PFSK-1 (cell line): Measurements from ENCODE around the gene ADAR.

Source experiments
- FOXP2 ChIP-seq: optimal IDR thresholded peaks from 2 replicates; pipeline ENCODE3; 2011; ENCODE audit warnings: borderline replicate concordance, control low read depth, inconsistent platforms; ENCODE audit not compliant: insufficient read depth; ENCODE audit errors: extremely low read length, extremely low read depth
- POLR2AphosphoS5 ChIP-seq: IDR thresholded peaks from 2 replicates; pipeline ENCODE4 v1.6.1; 2012; ENCODE audit warnings: low read depth, mild to moderate bottlenecking, control low read depth, low read length, moderate library complexity
- REST ChIP-seq, 2 experiments: IDR thresholded peaks; 2 replicates each; pipeline versions ENCODE4 v1.6.1 to v1.8.0; 2011 to 2012; ENCODE audit warnings: low read depth in 2 of 2, low read length in 2 of 2, control low read depth in 1 of 2, inconsistent platforms in 1 of 2, mild to moderate bottlenecking in 1 of 2, moderate library complexity in 1 of 2; ENCODE audit not compliant: insufficient read depth in 1 of 2
- SIN3A ChIP-seq: IDR thresholded peaks from 2 replicates; pipeline ENCODE4 v1.6.1; 2012; ENCODE audit warnings: mild to moderate bottlenecking, low read length, moderate library complexity, borderline replicate concordance; ENCODE audit not compliant: insufficient read depth
- TAF1 ChIP-seq: IDR thresholded peaks from 2 replicates; pipeline ENCODE4 v1.6.1; 2012; ENCODE audit warnings: low read length, control low read depth, borderline replicate concordance; ENCODE audit not compliant: insufficient read depth

ADAR gene

DNA sequence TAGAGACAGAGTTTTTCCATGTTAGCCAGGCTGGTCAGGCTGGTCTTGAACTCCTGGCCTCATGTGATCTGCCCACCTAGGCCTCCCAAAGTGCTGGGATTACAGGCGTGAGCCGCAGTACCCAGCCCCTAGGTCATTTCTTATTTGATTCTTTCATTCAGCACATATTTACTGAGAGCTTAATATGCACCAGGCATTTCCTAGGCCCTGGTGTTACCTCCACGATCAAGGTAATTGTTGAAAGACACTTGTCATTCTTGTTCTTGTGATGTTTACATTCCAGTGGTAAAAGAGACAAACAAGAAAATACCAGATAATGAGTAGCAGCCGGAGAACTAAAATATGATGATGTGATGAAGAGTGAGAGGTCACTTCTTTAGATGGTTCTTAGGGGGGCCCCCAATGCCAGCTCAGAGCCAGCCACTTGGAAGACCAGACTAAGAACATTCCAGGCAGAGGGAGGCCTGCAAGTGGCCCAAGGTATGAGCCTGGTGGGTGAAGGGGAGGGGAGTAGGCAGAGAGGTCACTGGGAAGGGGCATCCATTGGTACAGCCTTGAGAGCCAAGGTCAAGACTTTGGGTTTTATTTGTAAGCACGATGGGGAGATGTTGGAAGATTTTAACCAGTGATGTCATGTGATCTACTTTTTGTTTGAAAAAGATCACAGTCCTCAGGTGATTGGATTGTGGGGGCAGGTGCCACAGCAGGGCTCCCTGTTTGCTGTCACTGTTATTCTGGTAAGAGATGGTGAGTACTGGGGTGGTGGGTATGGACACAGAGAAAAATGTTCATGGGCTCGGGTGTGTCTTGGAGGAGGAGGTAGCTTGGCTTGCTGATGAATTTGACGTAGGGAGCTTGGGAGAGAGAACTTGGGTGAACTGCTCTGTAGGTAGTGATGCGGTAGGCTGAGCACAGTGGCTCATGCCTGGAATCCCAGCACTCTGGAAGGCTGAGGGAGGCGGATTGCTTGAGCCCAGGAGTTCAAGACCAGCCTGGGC, 68.2 kb downstream of the ADAR start:
- TF ChIP-seq POLR2AphosphoS5 (no peak), SIN3A (no peak), FOXP2 (no peak), TAF1 (no peak), REST (IDR thresholded peaks at IDR 0.05; ENCODE audit: insufficient read depth in 1 of 2, low read depth in 2 of 2, low read length in 2 of 2) (no peak)

GRCh38 chr1:154536570-154536969, 71.4 kb downstream of the ADAR start:
- no peak for TF ChIP-seq TAF1
- TF ChIP-seq POLR2AphosphoS5 = no peak
- no peak for TF ChIP-seq FOXP2
- TF ChIP-seq SIN3A = no peak
- no peak for TF ChIP-seq REST (IDR thresholded peaks at IDR 0.05; ENCODE audit: insufficient read depth in 1 of 2, low read depth in 2 of 2, low read length in 2 of 2)

DNA sequence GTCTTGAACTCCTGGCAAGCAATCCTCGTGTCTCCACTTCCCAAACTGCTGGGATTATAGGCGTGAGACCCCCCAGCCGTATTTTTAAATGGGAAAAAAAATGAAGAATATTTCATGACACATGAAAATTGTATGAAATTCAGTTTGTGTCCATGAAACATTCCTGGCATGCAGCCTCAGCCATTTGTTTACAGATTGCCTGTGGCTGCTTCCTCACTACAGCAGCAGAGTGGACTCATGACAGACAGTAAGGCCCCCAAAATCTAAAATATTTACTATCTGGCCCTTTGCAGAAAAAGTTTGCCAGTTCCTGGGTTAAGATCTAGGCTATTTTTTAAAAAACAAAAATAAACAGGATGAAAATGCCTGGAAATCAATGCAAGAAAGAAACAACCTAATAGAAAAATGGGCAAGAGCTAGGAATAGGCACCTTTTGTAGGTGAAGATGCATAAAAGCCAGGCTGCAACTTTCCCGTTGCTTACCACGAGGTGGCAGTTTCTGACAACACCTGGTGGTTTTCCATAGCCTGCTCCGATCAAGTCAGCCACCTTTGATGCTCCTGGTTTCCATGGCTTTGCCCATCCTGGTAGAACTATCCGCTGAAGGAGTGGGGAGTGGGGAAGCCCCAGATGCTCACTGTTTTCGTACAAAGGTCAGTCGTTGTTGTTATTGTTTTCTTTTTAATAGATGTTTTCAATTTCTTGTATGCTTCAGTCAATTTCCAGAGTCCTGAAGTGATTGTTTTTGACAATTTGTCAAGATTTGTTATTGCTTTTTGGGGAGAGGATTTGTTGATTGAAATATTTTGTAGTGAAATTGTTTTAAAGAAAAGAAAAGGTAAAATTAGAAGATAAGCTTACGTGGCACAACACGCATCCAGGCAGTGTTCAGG, 73.8 kb downstream of the ADAR start:
- TF ChIP-seq SIN3A = no peak
- TF ChIP-seq POLR2AphosphoS5 = no peak
- TF ChIP-seq REST (IDR thresholded peaks at IDR 0.05; ENCODE audit: insufficient read depth in 1 of 2, low read depth in 2 of 2, low read length in 2 of 2) = no peak
- TF ChIP-seq TAF1 = no peak
- TF ChIP-seq FOXP2 = no peak
